A549 (cell line): ENCODE measurements around the gene MBTPS2. TPM values are rescaled to one million over a fixed set of nuclear protein-coding genes. Genes with fewer than 3 reads are reported as not detected.
"Not testable (repeated sequence)": the region's sequence is repeated elsewhere in the genome, so short reads cannot be mapped to it uniquely, and the experiment has no call there.

Source experiments
- ATAC-seq, 2 experiments: fragments of 200-7000 bp in 1 of 2; fragments of >200 bp in 1 of 2; cut with Nextera tagmentation in 1 of 2; cut with Tn5 transposase in 1 of 2; 3 replicates each; pipeline versions ENCODE4 v1.8.0 to v1.9.1; 2018 to 2020; ENCODE audit warnings: mild to moderate bottlenecking in 1 of 2, moderate library complexity in 1 of 2
- CTCF ChIA-PET: fragments of 300-600 bp; sonication (Branson Sonifier 250); formaldehyde crosslinking; extraction: SDS; loops from one replicate; lab custom pipeline; 2021; ENCODE audit warnings: antibody characterized with exemption, inconsistent platforms; lab: Yijun Ruan, JAX
- POLR2A ChIA-PET: fragments of 350-600 bp; formaldehyde crosslinking; extraction: SDS; loops from one replicate; lab custom pipeline; 2021; ENCODE audit warnings: antibody characterized with exemption, inconsistent platforms; lab: Yijun Ruan, JAX
- DNase-seq, 2 experiments: peaks; one replicate each; pipeline versions ENCODE4 v3.0.0 to v3.0.0-alpha.2; 2011 to 2016; ENCODE audit warnings: low read depth in 1 of 2, low spot score in 1 of 2
- FAIRE-seq: peaks from 2 replicates; lab custom pipeline; 2011; peaks lifted over from hg19 to GRCh38; lab: Jason Lieb, UNC
- H3K27ac ChIP-seq, 2 experiments: fragments of >200 bp; sonication (Bioruptor Twin); formaldehyde crosslinking; 3 replicates each; pipeline ENCODE4 v1.5.1; 2016 to 2017
- H3K4me1 ChIP-seq: fragments of >200 bp; sonication (Bioruptor Twin); formaldehyde crosslinking; 3 replicates; pipeline ENCODE4 v1.6.1; 2016
- H3K4me2 ChIP-seq: fragments of >200 bp; sonication (Bioruptor Twin); formaldehyde crosslinking; 3 replicates; pipeline ENCODE4 v1.6.1; 2016
- H3K4me3 ChIP-seq: fragments of >200 bp; sonication (Bioruptor Twin); formaldehyde crosslinking; 3 replicates; pipeline ENCODE4 v1.5.1; 2016
- H3K9me3 ChIP-seq: fragments of >200 bp; sonication (Bioruptor Twin); formaldehyde crosslinking; 3 replicates; pipeline ENCODE4 v1.6.1; 2016
- ATOH8 ChIP-seq: fragments of 250-450 bp; sonication (Bioruptor Pico); IDR thresholded peaks from 2 replicates; pipeline ENCODE4 v1.5.0; 2020; ENCODE audit warnings: low read depth, mild to moderate bottlenecking, moderate library complexity
- BHLHE40 ChIP-seq: IDR thresholded peaks from 2 replicates; pipeline ENCODE4 v1.6.1; 2012; ENCODE audit warnings: low read depth, low read length, inconsistent platforms
- CBX2 ChIP-seq: fragments of 200-600 bp; sonication (generic); IDR thresholded peaks from 2 replicates; pipeline ENCODE4 v1.6.1; 2016; ENCODE audit warnings: low read depth, mild to moderate bottlenecking, borderline replicate concordance
- FOSB ChIP-seq: fragments of 250-450 bp; sonication (Bioruptor Pico); IDR thresholded peaks from 2 replicates; pipeline ENCODE4 v1.5.0; 2020; ENCODE audit warnings: mild to moderate bottlenecking, moderate library complexity
- GATA3 ChIP-seq: IDR thresholded peaks from 2 replicates; pipeline ENCODE4 v1.6.1; 2012; ENCODE audit warnings: borderline replicate concordance
- HDAC2 ChIP-seq: fragments of 200-600 bp; sonication (generic); IDR thresholded peaks from 2 replicates; pipeline ENCODE4 v1.6.1; 2016
- HMGXB4 ChIP-seq: fragments of 250-450 bp; sonication (Bioruptor Pico); IDR thresholded peaks from 2 replicates; pipeline ENCODE4 v1.5.0; 2021; ENCODE audit warnings: mild to moderate bottlenecking, moderate library complexity, borderline replicate concordance
- HOXB5 ChIP-seq: fragments of 250-450 bp; sonication (Bioruptor Pico); IDR thresholded peaks from 2 replicates; pipeline ENCODE4 v1.5.0; 2020; ENCODE audit warnings: mild to moderate bottlenecking, moderate library complexity
- JUNB ChIP-seq: fragments of >200 bp; sonication (Bioruptor Twin); formaldehyde crosslinking; IDR thresholded peaks from 2 replicates; pipeline ENCODE4 v1.6.1; 2016
- MAFK ChIP-seq: fragments of 450-650 bp; IDR thresholded peaks from 2 replicates; pipeline ENCODE4 v1.6.1; 2014; ENCODE audit not compliant: partially characterized antibody
- NR3C1 ChIP-seq: fragments of >200 bp; sonication (Bioruptor Twin); formaldehyde crosslinking; IDR thresholded peaks from 3 replicates; pipeline ENCODE4 v1.6.1; 2017
- PHF8 ChIP-seq: fragments of 200-600 bp; sonication (generic); IDR thresholded peaks from 2 replicates; pipeline ENCODE4 v1.6.1; 2016; ENCODE audit warnings: low read depth, mild to moderate bottlenecking, antibody characterized with exemption, moderate library complexity, borderline replicate concordance
- SREBF2 ChIP-seq: fragments of 450-650 bp; IDR thresholded peaks from 2 replicates; pipeline ENCODE4 v1.6.1; 2014; ENCODE audit warnings: mild to moderate bottlenecking, moderate library complexity
- TFCP2L1 ChIP-seq: fragments of 250-450 bp; sonication (Bioruptor Pico); IDR thresholded peaks from 2 replicates; pipeline ENCODE4 v1.5.0; 2021; ENCODE audit warnings: mild to moderate bottlenecking
- WGBS: methylation state at CpG from one replicate; pipeline ENCODE4 v1.1.6; 2017; ENCODE audit errors: missing lambda C conversion rate; 5-methylcytosine and 5-hydroxymethylcytosine counted together
- polyA plus RNA-seq, 4 experiments: library from polyadenylated mRNA; depleted of rRNA in 3 of 4; stranded (reverse); fragments of >200 nt; fragmentation: RNase III in 1 of 4; extraction: RNeasy Plus Mini Kit Qiagen cat#74134 plus additional on column Dnase treatment in 1 of 4; gene quantifications; 2 replicates in 3 of 4; 3 replicates in 1 of 4; pipeline ENCODE4 v1.2.3, GENCODE V29; 2011 to 2017
- TF ChIP-seq, protein P1 (sequence below): IDR thresholded peaks from 2 replicates; pipeline ENCODE4 v1.6.1; 2012; ENCODE audit warnings: low read depth, borderline replicate concordance
- TF ChIP-seq, protein P2 (sequence below): fragments of >200 bp; sonication (Bioruptor Twin); formaldehyde crosslinking; IDR thresholded peaks from 2 replicates; pipeline ENCODE4 v1.6.1; 2016

MBTPS2 gene
- polyA plus RNA-seq, 2 of the 4 experiments (the other 2 are of a cell fraction): 24.7 to 65.6 TPM

GRCh38 chrX:21873063-21873775 lies 33.8 kb downstream of the MBTPS2 start:
- POLR2A ChIA-PET: no interaction called here
- CTCF ChIA-PET: no interaction called here
- no peak overlapping the region for H3K4me2 ChIP-seq
- TF ChIP-seq CBX2 (no peak), PHF8 (no peak), JUNB (no peak), NR3C1 (no peak), HDAC2 (no peak), FOSB (CRISPR knock-in tag) (no peak), GATA3 (no peak), SREBF2 (no peak), HOXB5 (CRISPR knock-in tag) (no peak)
- H3K4me3 ChIP-seq: no peak overlapping the region
- DNase-seq (no peak), FAIRE-seq (no peak), ATAC-seq (no peak)
- no peaks in the 10 kb centered on the region for H3K9me3 ChIP-seq
- no peaks in the 10 kb centered on the region for H3K4me1 ChIP-seq
- no peak overlapping the region for H3K27ac ChIP-seq
- WGBS: 91% methylated on average over 4 of the region's 4 CpGs

DNA sequence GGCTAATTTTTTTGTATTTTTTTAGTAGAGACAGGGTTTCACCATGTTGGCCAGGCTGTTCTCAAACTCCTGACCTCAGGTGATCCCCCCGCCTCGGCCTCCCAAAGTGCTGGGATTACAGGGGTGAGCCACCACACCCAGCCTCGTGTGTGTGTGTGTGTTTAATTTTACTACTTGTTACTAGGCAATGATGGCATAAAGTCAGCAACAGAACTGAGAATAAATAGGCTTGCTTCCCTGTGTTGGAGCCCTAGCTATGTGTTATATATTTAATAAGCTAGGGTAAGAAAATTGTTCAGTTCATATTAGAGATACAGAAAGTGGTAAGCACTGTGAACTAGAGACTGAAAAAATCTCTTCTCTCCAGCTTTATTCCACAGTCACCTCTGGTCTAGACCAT lies 34.8 kb downstream of the MBTPS2 start:
- H3K4me2 ChIP-seq, H3K27ac ChIP-seq, H3K4me1 ChIP-seq, H3K9me3 ChIP-seq, DNase-seq, H3K4me3 ChIP-seq, CTCF ChIA-PET, ATAC-seq, POLR2A ChIA-PET: not testable (repeated sequence)
- FAIRE-seq: peak; percentile 13
- WGBS: 75% methylated on average over 3 of the region's 3 CpGs

DNA sequence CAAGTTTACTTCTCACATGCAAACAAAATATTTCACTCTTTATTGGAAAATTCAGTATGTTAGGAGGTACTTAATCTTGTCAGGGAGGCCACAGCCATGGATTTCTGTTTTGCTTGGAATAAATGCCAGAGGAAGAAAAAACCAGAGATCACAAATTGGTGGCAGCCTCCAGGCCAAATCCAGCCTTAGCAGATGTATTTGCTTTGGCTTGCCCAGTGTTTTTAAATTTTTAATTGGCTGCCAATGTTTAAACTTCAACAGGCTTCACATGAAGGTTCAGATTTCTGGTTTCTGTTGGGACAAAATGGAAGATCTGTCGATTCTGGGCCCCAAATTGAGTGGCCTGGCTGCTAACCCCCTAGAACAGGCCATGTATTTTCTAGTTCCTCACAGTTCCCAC lies 35.6 kb downstream of the MBTPS2 start:
- 92% methylated on average over 1 of the region's 1 CpG for WGBS
- no peak for DNase-seq
- Histone ChIP-seq H3K4me3 (no peak overlapping the region), H3K27ac (no peak overlapping the region), H3K4me2 (no peak overlapping the region), H3K4me1 (no peaks in the 10 kb centered on the region), H3K9me3 (no peaks in the 10 kb centered on the region)
- ChIA-PET CTCF (no interaction called here), POLR2A (no interaction called here)
- no peak for ATAC-seq
- TF ChIP-seq HMGXB4 (CRISPR knock-in tag) (no peak), HOXB5 (CRISPR knock-in tag) (no peak), TFCP2L1 (no peak), BHLHE40 (no peak), MAFK (no peak), NR3C1 (no peak), PHF8 (no peak), JUNB (no peak), ATOH8 (no peak)
- TF ChIP-seq, protein P1, sequence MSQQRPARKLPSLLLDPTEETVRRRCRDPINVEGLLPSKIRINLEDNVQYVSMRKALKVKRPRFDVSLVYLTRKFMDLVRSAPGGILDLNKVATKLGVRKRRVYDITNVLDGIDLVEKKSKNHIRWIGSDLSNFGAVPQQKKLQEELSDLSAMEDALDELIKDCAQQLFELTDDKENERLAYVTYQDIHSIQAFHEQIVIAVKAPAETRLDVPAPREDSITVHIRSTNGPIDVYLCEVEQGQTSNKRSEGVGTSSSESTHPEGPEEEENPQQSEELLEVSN: no peak
- TF ChIP-seq, protein P2, sequence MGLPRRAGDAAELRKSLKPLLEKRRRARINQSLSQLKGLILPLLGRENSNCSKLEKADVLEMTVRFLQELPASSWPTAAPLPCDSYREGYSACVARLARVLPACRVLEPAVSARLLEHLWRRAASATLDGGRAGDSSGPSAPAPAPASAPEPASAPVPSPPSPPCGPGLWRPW: no peak
- no peak for FAIRE-seq
